ENCODE data around the gene CD200R1L.

The CD200R1L gene, protein sequence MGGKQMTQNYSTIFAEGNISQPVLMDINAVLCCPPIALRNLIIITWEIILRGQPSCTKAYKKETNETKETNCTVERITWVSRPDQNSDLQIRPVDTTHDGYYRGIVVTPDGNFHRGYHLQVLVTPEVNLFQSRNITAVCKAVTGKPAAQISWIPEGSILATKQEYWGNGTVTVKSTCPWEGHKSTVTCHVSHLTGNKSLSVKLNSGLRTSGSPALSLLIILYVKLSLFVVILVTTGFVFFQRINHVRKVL

GRCh38 chr3:112846764-112847163 lies at the start of gene CD200R1L:
Gene CD200R1L, minus strand, starts transcription at chr3:112846864. Its CDS starts 17,497 bp downstream, at chr3:112829367.
- H3K27me3 ChIP-seq (ENCODE audit: control insufficient read depth in 2 of 2, insufficient read depth in 2 of 2, low read length in 2 of 2) = no peaks in the 10 kb centered on the region
- H3K4me1 ChIP-seq (ENCODE audit: control insufficient read depth in 2 of 2, insufficient read depth in 2 of 2, low read length in 2 of 2) = no peaks in the 10 kb centered on the region
- no peak within 1 kb of the TSS for H3K4me3 ChIP-seq (ENCODE audit: low read length in 2 of 2)
- no peaks in the 10 kb centered on the region for H3K9me3 ChIP-seq (ENCODE audit: control insufficient read depth in 2 of 2, low read length in 2 of 2)
- no peaks in the 10 kb centered on the region for H3K36me3 ChIP-seq (ENCODE audit: control insufficient read depth in 2 of 2, insufficient read depth in 2 of 2, low read length in 2 of 2)
- no peak within 1 kb of the TSS for H3K9ac ChIP-seq (ENCODE audit: low read depth in 1 of 2, low read length in 2 of 2)
- no peak within 1 kb of the TSS for H3K27ac ChIP-seq (ENCODE audit: low read depth in 2 of 2, low read length in 2 of 2)

DNA sequence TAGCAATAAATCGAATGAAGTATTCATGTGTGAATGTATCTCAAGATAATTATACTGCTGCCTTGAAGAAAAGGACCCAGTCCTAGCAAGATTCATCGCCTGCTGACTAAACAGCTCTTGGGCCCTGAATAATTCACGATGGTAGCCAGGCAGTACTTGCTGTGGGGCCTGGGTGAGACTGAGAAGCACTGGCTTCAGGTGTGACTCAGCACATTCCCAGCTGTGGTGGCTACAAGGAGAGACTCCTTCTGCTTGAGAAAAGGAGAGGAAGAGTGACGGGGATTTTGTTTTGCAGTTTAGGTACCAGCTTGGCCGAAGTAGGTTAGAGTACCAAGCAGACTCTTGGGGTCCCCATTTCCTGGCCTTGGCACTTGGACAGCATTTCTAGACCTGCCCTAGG lies 47.6 kb upstream of the CD200R1L start:
- H3K4me1 ChIP-seq (ENCODE audit: control insufficient read depth in 2 of 2, insufficient read depth in 2 of 2, low read length in 2 of 2) = no peaks in the 10 kb centered on the region
- no peak overlapping the region for H3K27ac ChIP-seq (ENCODE audit: low read depth in 2 of 2, low read length in 2 of 2)
- H3K9me3 ChIP-seq (ENCODE audit: control insufficient read depth in 2 of 2, low read length in 2 of 2) = no peaks in the 10 kb centered on the region
- no peak overlapping the region for H3K9ac ChIP-seq (ENCODE audit: low read depth in 1 of 2, low read length in 2 of 2)
- no peaks in the 10 kb centered on the region for H3K27me3 ChIP-seq (ENCODE audit: control insufficient read depth in 2 of 2, insufficient read depth in 2 of 2, low read length in 2 of 2)
- no peaks in the 10 kb centered on the region for H3K36me3 ChIP-seq (ENCODE audit: control insufficient read depth in 2 of 2, insufficient read depth in 2 of 2, low read length in 2 of 2)
- no peak overlapping the region for H3K4me3 ChIP-seq (ENCODE audit: low read length in 2 of 2)

DNA sequence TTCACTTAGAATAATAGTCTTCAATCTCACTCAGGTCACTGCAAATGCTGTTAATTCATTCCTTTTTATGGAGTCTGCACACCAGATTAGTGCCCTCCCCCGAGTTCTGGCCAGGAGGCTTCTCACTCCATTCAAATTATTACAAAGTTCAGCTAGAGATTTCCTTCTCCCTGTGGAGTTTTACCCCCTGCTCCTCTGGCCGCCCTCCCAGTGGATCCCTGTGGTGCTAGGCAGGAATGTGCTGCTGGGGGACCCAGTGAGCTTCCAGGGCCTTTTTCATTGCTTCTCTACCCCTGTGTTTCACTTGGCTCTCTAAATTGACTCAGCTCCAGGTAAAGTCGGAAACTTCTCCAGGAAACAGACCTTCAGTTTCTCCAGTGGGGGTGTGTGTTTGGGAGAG lies 42.7 kb upstream of the CD200R1L start:
- Histone ChIP-seq H3K27me3 (ENCODE audit: control insufficient read depth in 2 of 2, insufficient read depth in 2 of 2, low read length in 2 of 2) (no peaks in the 10 kb centered on the region), H3K9me3 (ENCODE audit: control insufficient read depth in 2 of 2, low read length in 2 of 2) (no peaks in the 10 kb centered on the region), H3K27ac (ENCODE audit: low read depth in 2 of 2, low read length in 2 of 2) (no peak overlapping the region), H3K36me3 (ENCODE audit: control insufficient read depth in 2 of 2, insufficient read depth in 2 of 2, low read length in 2 of 2) (no peaks in the 10 kb centered on the region), H3K9ac (ENCODE audit: low read depth in 1 of 2, low read length in 2 of 2) (no peak overlapping the region), H3K4me3 (ENCODE audit: low read length in 2 of 2) (no peak overlapping the region), H3K4me1 (ENCODE audit: control insufficient read depth in 2 of 2, insufficient read depth in 2 of 2, low read length in 2 of 2) (no peaks in the 10 kb centered on the region)

DNA sequence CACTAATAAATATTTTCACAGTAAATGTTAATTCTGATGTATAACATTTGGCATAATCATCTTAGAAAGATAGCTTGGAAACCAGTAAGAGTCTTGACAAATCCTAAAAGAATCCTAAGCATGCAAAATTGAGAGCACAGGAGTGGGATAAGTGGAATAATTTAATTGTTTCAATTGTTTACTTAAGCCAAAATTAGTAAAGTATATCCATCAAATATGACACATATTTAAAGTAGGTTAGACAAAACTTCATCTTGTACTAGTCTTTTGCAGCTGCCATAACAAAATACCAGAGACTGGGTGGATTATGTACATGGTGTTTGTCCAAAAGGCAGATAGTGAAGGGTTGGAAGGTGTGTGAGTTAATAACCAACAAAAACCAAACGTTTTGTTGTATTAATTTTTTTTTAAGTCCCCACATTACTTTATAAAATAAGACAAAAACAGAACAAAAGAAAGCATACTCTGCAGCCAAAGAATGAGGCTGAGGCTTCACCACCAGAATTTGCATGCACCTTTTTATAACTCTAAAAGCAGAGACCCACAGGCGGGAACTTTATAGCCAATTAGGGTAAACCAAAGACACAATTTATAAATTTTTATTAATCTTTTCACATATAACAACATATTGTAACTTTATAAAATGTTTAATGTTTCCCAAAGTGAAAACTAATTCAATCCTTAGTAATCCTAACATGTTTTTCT lies 41.9 kb upstream of the CD200R1L start:
- Histone ChIP-seq H3K36me3 (ENCODE audit: control insufficient read depth in 2 of 2, insufficient read depth in 2 of 2, low read length in 2 of 2) (no peaks in the 10 kb centered on the region), H3K9ac (ENCODE audit: low read depth in 1 of 2, low read length in 2 of 2) (no peak overlapping the region), H3K9me3 (ENCODE audit: control insufficient read depth in 2 of 2, low read length in 2 of 2) (no peaks in the 10 kb centered on the region), H3K27ac (ENCODE audit: low read depth in 2 of 2, low read length in 2 of 2) (no peak overlapping the region), H3K4me1 (ENCODE audit: control insufficient read depth in 2 of 2, insufficient read depth in 2 of 2, low read length in 2 of 2) (no peaks in the 10 kb centered on the region), H3K27me3 (ENCODE audit: control insufficient read depth in 2 of 2, insufficient read depth in 2 of 2, low read length in 2 of 2) (no peaks in the 10 kb centered on the region), H3K4me3 (ENCODE audit: low read length in 2 of 2) (no peak overlapping the region)

GRCh38 chr3:112884678-112885290 lies 38.1 kb upstream of the CD200R1L start:
- Histone ChIP-seq H3K4me3 (ENCODE audit: low read length in 2 of 2) (no peak overlapping the region), H3K27ac (ENCODE audit: low read depth in 2 of 2, low read length in 2 of 2) (no peak overlapping the region), H3K9me3 (ENCODE audit: control insufficient read depth in 2 of 2, low read length in 2 of 2) (no peaks in the 10 kb centered on the region), H3K36me3 (ENCODE audit: control insufficient read depth in 2 of 2, insufficient read depth in 2 of 2, low read length in 2 of 2) (no peaks in the 10 kb centered on the region), H3K4me1 (ENCODE audit: control insufficient read depth in 2 of 2, insufficient read depth in 2 of 2, low read length in 2 of 2) (no peaks in the 10 kb centered on the region), H3K27me3 (ENCODE audit: control insufficient read depth in 2 of 2, insufficient read depth in 2 of 2, low read length in 2 of 2) (no peaks in the 10 kb centered on the region), H3K9ac (ENCODE audit: low read depth in 1 of 2, low read length in 2 of 2) (no peak overlapping the region)

GRCh38 chr3:112881891-112882290 lies 35.2 kb upstream of the CD200R1L start:
- Histone ChIP-seq H3K27me3 (ENCODE audit: control insufficient read depth in 2 of 2, insufficient read depth in 2 of 2, low read length in 2 of 2) (no peaks in the 10 kb centered on the region), H3K4me3 (ENCODE audit: low read length in 2 of 2) (no peak overlapping the region), H3K9ac (ENCODE audit: low read depth in 1 of 2, low read length in 2 of 2) (no peak overlapping the region), H3K4me1 (ENCODE audit: control insufficient read depth in 2 of 2, insufficient read depth in 2 of 2, low read length in 2 of 2) (no peaks in the 10 kb centered on the region), H3K27ac (ENCODE audit: low read depth in 2 of 2, low read length in 2 of 2) (no peak overlapping the region), H3K9me3 (ENCODE audit: control insufficient read depth in 2 of 2, low read length in 2 of 2) (no peaks in the 10 kb centered on the region), H3K36me3 (ENCODE audit: control insufficient read depth in 2 of 2, insufficient read depth in 2 of 2, low read length in 2 of 2) (no peaks in the 10 kb centered on the region)

DNA sequence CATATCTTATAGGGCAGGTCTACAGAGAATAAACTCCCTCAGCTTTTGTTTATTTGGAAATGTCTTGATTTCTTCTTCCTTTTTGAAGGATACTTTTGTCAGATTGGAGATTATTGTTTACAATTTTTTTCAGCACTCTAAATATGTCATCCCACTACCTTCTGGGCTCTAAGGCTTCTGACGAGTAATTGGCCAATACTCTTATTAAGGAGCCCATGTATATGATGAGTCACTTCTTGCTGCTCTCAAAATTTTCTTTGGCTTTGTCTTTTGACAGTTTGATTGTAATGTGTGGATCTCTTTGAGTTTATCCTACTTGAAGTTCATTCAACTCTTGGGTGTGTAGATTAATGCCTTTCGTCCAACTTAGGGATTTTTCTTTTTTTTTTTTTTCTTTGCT lies 28.9 kb upstream of the CD200R1L start:
- no peaks in the 10 kb centered on the region for H3K4me1 ChIP-seq (ENCODE audit: control insufficient read depth in 2 of 2, insufficient read depth in 2 of 2, low read length in 2 of 2)

DNA sequence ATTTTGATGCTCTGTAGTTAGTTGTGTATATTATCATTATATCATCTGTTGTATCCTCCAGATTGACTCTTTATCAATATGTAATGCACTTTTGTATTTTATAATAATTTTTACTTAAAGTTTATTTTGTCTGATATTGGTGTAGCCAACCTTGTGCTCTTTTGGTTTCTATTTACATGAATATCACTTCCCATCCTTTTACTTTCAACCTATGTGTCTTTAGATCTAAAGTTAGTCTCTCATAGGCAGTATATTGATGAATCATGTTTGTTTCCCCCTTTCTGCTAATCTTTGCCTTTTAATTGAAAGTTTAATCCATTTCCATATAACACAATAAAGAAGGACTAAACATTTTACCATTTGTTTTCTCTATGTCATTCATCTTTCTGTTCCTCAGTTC lies 28.1 kb upstream of the CD200R1L start:
- H3K9me3 ChIP-seq (ENCODE audit: control insufficient read depth in 2 of 2, low read length in 2 of 2) = peaks cover 0 to 2% of the 10 kb centered on the region in 2 donors
- no peaks in the 10 kb centered on the region for H3K4me1 ChIP-seq (ENCODE audit: control insufficient read depth in 2 of 2, insufficient read depth in 2 of 2, low read length in 2 of 2)
- H3K4me3 ChIP-seq (ENCODE audit: low read length in 2 of 2) = no peak overlapping the region
- no peaks in the 10 kb centered on the region for H3K27me3 ChIP-seq (ENCODE audit: control insufficient read depth in 2 of 2, insufficient read depth in 2 of 2, low read length in 2 of 2)
- no peak overlapping the region for H3K9ac ChIP-seq (ENCODE audit: low read depth in 1 of 2, low read length in 2 of 2)
- H3K36me3 ChIP-seq (ENCODE audit: control insufficient read depth in 2 of 2, insufficient read depth in 2 of 2, low read length in 2 of 2) = no peaks in the 10 kb centered on the region
- no peak overlapping the region for H3K27ac ChIP-seq (ENCODE audit: low read depth in 2 of 2, low read length in 2 of 2)

More for the DNA sequence above, 28.9 kb upstream of the CD200R1L start:
- no peak overlapping the region for H3K27ac ChIP-seq (ENCODE audit: low read depth in 2 of 2, low read length in 2 of 2)
- no peak overlapping the region for H3K4me3 ChIP-seq (ENCODE audit: low read length in 2 of 2)
- no peaks in the 10 kb centered on the region for H3K27me3 ChIP-seq (ENCODE audit: control insufficient read depth in 2 of 2, insufficient read depth in 2 of 2, low read length in 2 of 2)
- H3K9me3 ChIP-seq (ENCODE audit: control insufficient read depth in 2 of 2, low read length in 2 of 2) = peaks cover 0 to 2% of the 10 kb centered on the region in 2 donors
- no peak overlapping the region for H3K9ac ChIP-seq (ENCODE audit: low read depth in 1 of 2, low read length in 2 of 2)
- H3K36me3 ChIP-seq (ENCODE audit: control insufficient read depth in 2 of 2, insufficient read depth in 2 of 2, low read length in 2 of 2) = no peaks in the 10 kb centered on the region

DNA sequence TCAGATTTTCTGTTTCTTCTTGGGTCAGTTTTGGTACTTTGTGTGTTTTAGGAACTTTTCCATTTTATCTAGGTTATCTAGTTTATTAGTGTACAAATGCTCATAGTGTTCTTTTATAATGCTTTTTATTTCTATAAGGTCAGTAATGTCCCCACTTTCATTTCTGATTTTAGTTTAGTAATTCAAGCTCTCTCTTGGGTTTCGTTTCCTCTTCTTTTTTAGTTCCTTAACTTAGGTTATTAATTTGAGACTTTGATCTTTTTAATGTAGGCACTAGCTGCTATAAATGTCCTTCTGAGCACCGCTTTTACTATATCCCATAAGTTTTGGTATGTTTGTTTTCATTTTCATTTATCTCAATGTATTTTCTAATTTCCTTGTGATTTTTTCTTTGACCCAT lies 27.0 kb upstream of the CD200R1L start:
- H3K4me3 ChIP-seq (ENCODE audit: low read length in 2 of 2) = no peak overlapping the region
- no peak overlapping the region for H3K27ac ChIP-seq (ENCODE audit: low read depth in 2 of 2, low read length in 2 of 2)
- no peak overlapping the region for H3K9ac ChIP-seq (ENCODE audit: low read depth in 1 of 2, low read length in 2 of 2)
- H3K4me1 ChIP-seq (ENCODE audit: control insufficient read depth in 2 of 2, insufficient read depth in 2 of 2, low read length in 2 of 2) = no peaks in the 10 kb centered on the region
- peaks cover 0 to 2% of the 10 kb centered on the region in 2 donors for H3K9me3 ChIP-seq (ENCODE audit: control insufficient read depth in 2 of 2, low read length in 2 of 2)
- H3K27me3 ChIP-seq (ENCODE audit: control insufficient read depth in 2 of 2, insufficient read depth in 2 of 2, low read length in 2 of 2) = no peaks in the 10 kb centered on the region
- no peaks in the 10 kb centered on the region for H3K36me3 ChIP-seq (ENCODE audit: control insufficient read depth in 2 of 2, insufficient read depth in 2 of 2, low read length in 2 of 2)

- Histone ChIP-seq H3K4me3 (ENCODE audit: low read length in 2 of 2) (no peak overlapping the region), H3K9ac (ENCODE audit: low read depth in 1 of 2, low read length in 2 of 2) (no peak overlapping the region), H3K9me3 (ENCODE audit: control insufficient read depth in 2 of 2, low read length in 2 of 2) (peaks cover 0 to 2% of the 10 kb centered on the region in 2 donors), H3K4me1 (ENCODE audit: control insufficient read depth in 2 of 2, insufficient read depth in 2 of 2, low read length in 2 of 2) (no peaks in the 10 kb centered on the region), H3K27ac (ENCODE audit: low read depth in 2 of 2, low read length in 2 of 2) (no peak overlapping the region), H3K36me3 (ENCODE audit: control insufficient read depth in 2 of 2, insufficient read depth in 2 of 2, low read length in 2 of 2) (no peaks in the 10 kb centered on the region), H3K27me3 (ENCODE audit: control insufficient read depth in 2 of 2, insufficient read depth in 2 of 2, low read length in 2 of 2) (no peaks in the 10 kb centered on the region)
Measured at GRCh38 chr3:112871735-112872134, 25.1 kb upstream of the CD200R1L start.

All from mucosa of rectum (tissue), 2 donors.